HepG2 (cell line): ENCODE measurements around the gene MAN1A2. TPM values are rescaled to one million over a fixed set of nuclear protein-coding genes. Genes with fewer than 3 reads are reported as not detected.

Experiments
- ATAC-seq: fragments of 200-7000 bp; cut with Tn5 transposase; 3 replicates; pipeline ENCODE4 v1.9.1; 2020; ENCODE audit warnings: mild to moderate bottlenecking, moderate library complexity
- BruUV-seq: library from RNA; stranded (reverse); fragments of 400-500 nt; replicated peaks from 2 replicates; lab custom pipeline; 2021; lab: Mats Ljungman, UMichigan
- CTCF ChIA-PET: fragments of 300-600 bp; formaldehyde crosslinking; extraction: SDS; loops from one replicate; lab custom pipeline; 2021; ENCODE audit warnings: low total read pairs, inconsistent platforms, low intra/inter-chr PET ratio; lab: Yijun Ruan, JAX
- POLR2A ChIA-PET: fragments of 350-600 bp; sonication (Branson Sonifier 250); formaldehyde crosslinking; loops from one replicate; lab custom pipeline; 2020; ENCODE audit warnings: antibody characterized with exemption, inconsistent platforms; lab: Yijun Ruan, JAX
- DNase-seq: peaks from one replicate; pipeline ENCODE4 v3.0.0-alpha.2; 2015; ENCODE audit warnings: low spot score
- FAIRE-seq: peaks from 3 replicates; lab custom pipeline; 2011; peaks lifted over from hg19 to GRCh38; lab: Jason Lieb, UNC
- H2AFZ ChIP-seq: one replicate; pipeline ENCODE4 v1.6.1; 2011; ENCODE audit warnings: low read length, inconsistent platforms
- H3K27ac ChIP-seq: fragments of 300-600 bp; 3 replicates; pipeline ENCODE4 v1.8.0; 2011; ENCODE audit warnings: mixed run types, mild to moderate bottlenecking, mixed read lengths, low read length, inconsistent platforms; ENCODE audit not compliant: insufficient read depth; ENCODE audit errors: extremely low read length
- H3K27me3 ChIP-seq, 2 experiments: fragments of 200-600 bp in 1 of 2; 2 replicates in 1 of 2; 3 replicates in 1 of 2; pipeline versions ENCODE4 v1.6.0 to v1.8.0; 2011; ENCODE audit warnings: low read length in 2 of 2, mild to moderate bottlenecking in 2 of 2, moderate library complexity in 2 of 2, inconsistent platforms in 1 of 2; ENCODE audit not compliant: insufficient read depth in 2 of 2, control insufficient read depth in 1 of 2
- H3K36me3 ChIP-seq, 2 experiments: fragments of 200-600 bp in 1 of 2; replicated peaks in 1 of 2; 2 replicates in 1 of 2; 3 replicates in 1 of 2; pipeline versions ENCODE4 v1.5.1 to v1.8.0; 2011; ENCODE audit warnings: low read length in 2 of 2, inconsistent platforms in 1 of 2; ENCODE audit not compliant: insufficient read depth in 2 of 2, control insufficient read depth in 1 of 2
- H3K4me1 ChIP-seq: 2 replicates; pipeline ENCODE4 v1.5.1; 2012; ENCODE audit warnings: low read length, inconsistent platforms; ENCODE audit not compliant: insufficient read depth
- H3K4me2 ChIP-seq: 2 replicates; pipeline ENCODE4 v1.6.0; 2011; ENCODE audit warnings: low read depth, low read length, inconsistent platforms
- H3K4me3 ChIP-seq, 3 experiments: fragments of 200-600 bp in 1 of 3; sonication (generic), shearing (Covaris generic) in 1 of 3; replicated peaks in 1 of 3; 2 replicates each; pipeline ENCODE4 v1.5.1; 2011 to 2016; ENCODE audit warnings: low read length in 3 of 3, inconsistent platforms in 2 of 3, low read depth in 2 of 3, mild to moderate bottlenecking in 2 of 3, control low read depth in 1 of 3, mixed read lengths in 1 of 3; ENCODE audit not compliant: insufficient read depth in 1 of 3
- H3K79me2 ChIP-seq: one replicate; pipeline ENCODE4 v1.6.1; 2011; ENCODE audit warnings: low read length, inconsistent platforms; ENCODE audit not compliant: insufficient read depth
- H3K9ac ChIP-seq: 2 replicates; pipeline ENCODE4 v1.6.0; 2011; ENCODE audit warnings: mild to moderate bottlenecking, low read depth, low read length, inconsistent platforms; ENCODE audit not compliant: insufficient read depth
- H3K9me3 ChIP-seq: 2 replicates; pipeline ENCODE4 v1.5.1; 2012; ENCODE audit warnings: mild to moderate bottlenecking, low read length
- H4K20me1 ChIP-seq: 2 replicates; pipeline ENCODE4 v1.6.0; 2011; ENCODE audit warnings: inconsistent platforms, mild to moderate bottlenecking, low read length, moderate library complexity; ENCODE audit not compliant: insufficient read depth
- DMAP1 ChIP-seq: IDR thresholded peaks from 2 replicates; pipeline ENCODE4 v1.6.1; 2016
- DPF2 ChIP-seq: sonication (generic); formaldehyde crosslinking; IDR thresholded peaks from 2 replicates; pipeline ENCODE4 v1.4.0; 2020; ENCODE audit warnings: mild to moderate bottlenecking, low read depth, missing genetic modification reagents, borderline replicate concordance
- ETS1 ChIP-seq: sonication (generic); formaldehyde crosslinking; IDR thresholded peaks from 2 replicates; pipeline ENCODE4 v1.4.0; 2020; ENCODE audit warnings: missing genetic modification reagents
- NFKB2 ChIP-seq: sonication (generic); formaldehyde crosslinking; IDR thresholded peaks from 2 replicates; pipeline ENCODE4 v1.4.0; 2020; ENCODE audit warnings: missing genetic modification reagents, borderline replicate concordance
- RELA ChIP-seq: sonication (generic); formaldehyde crosslinking; IDR thresholded peaks from 2 replicates; pipeline ENCODE4 v1.4.0; 2020; ENCODE audit warnings: missing genetic modification reagents
- ZBTB10 ChIP-seq: sonication (generic); formaldehyde crosslinking; IDR thresholded peaks from 2 replicates; pipeline ENCODE4 v1.4.0; 2020; ENCODE audit warnings: missing genetic modification reagents, borderline replicate concordance
- ZNF747 ChIP-seq: sonication (generic); formaldehyde crosslinking; IDR thresholded peaks from 2 replicates; pipeline ENCODE4 v1.8.1; 2023; ENCODE audit warnings: missing genetic modification reagents, mild to moderate bottlenecking, borderline replicate concordance
- ZNF772 ChIP-seq: sonication (generic); formaldehyde crosslinking; IDR thresholded peaks from 2 replicates; pipeline ENCODE4 v1.5.0; 2020; ENCODE audit warnings: mild to moderate bottlenecking, missing genetic modification reagents
- ZNF782 ChIP-seq: sonication (generic); formaldehyde crosslinking; IDR thresholded peaks from 2 replicates; pipeline ENCODE4 v1.4.0; 2020; ENCODE audit warnings: missing genetic modification reagents, mild to moderate bottlenecking, borderline replicate concordance
- WGBS: methylation state at CpG from one replicate; pipeline ENCODE4 v1.1.6; 2017; ENCODE audit warnings: low lambda C conversion rate; 5-methylcytosine and 5-hydroxymethylcytosine counted together
- in situ Hi-C: cut with HindIII; loops from 2 replicates; pipeline ENCODE4 v1.10.0; 2017; ENCODE audit warnings: low pct_unique_long_range_greater_than_20kb; ENCODE audit not compliant: extremely low pct_ligation_motif_present
- intact Hi-C: fragments of 100-400 bp; cut with micrococcal nuclease; formaldehyde crosslinking; loops from one replicate; pipeline ENCODE4 v1.10.0; 2022; ENCODE audit not compliant: unreplicated experiment
- polyA plus RNA-seq, 8 experiments: library from polyadenylated mRNA; depleted of rRNA in 3 of 8; stranded (reverse) in 7 of 8; unstranded in 1 of 8; fragments of >200 nt; fragmentation: Illumina TruSeq in 4 of 8; extraction: Trizol in 4 of 8; gene quantifications; 2 replicates each; pipeline versions ENCODE4 v1.2.1 to v1.2.3, GENCODE V29; 2011 to 2016; ENCODE audit warnings: low read depth in 4 of 8, missing spikeins in 1 of 8, mixed read lengths in 1 of 8; ENCODE audit not compliant: insufficient read depth in 1 of 8
- total RNA-seq, 5 experiments: library from RNA; depleted of rRNA; stranded (reverse); fragments of >200 nt; fragmentation: Illumina TruSeq; extraction: Trizol; gene quantifications; 2 replicates each; pipeline ENCODE4 v1.2.3, GENCODE V29; 2016; ENCODE audit warnings: low read depth in 1 of 5

Gene MAN1A2
- total and polyA plus RNA-seq, 2 of the 13 experiments (the other 11 are each of a cell fraction or from before 2014, with no cell fraction given) = 8.0 to 19.9 TPM

DNA sequence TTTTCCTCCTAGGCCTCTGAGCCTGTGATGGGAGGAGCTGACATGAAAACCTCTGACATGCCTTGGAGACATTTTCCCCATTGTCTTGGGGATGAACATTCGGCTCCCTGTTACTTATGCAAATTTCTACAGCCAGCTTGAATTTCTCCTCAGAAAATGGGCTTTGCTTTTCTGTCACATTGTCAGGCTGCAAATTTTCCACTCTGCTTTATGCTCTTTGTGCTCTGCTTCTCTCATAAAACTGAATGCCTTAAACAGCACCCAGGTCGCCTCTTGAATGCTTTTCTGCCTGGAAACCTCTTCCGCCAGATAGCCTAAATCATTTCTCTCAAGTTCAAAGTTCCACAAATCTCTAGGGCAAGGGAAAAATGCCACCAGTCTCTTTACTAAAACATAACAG is 191.9 kb downstream of the MAN1A2 start:
- no peaks in the 10 kb centered on the region for H4K20me1 ChIP-seq
- no peak for DNase-seq
- no peaks in the 10 kb centered on the region for H3K79me2 ChIP-seq
- 51% methylated on average over 3 of the region's 3 CpGs for WGBS
- intact Hi-C loops (no loop called here), in situ Hi-C loops (no loop called here)
- H3K9ac ChIP-seq = no peak overlapping the region
- H3K36me3 ChIP-seq = no peaks in the 10 kb centered on the region
- H3K4me3 ChIP-seq = no peak overlapping the region
- H3K27me3 ChIP-seq = no peaks in the 10 kb centered on the region; a peak in 1 of 5 replicates
- no peak for ATAC-seq
- CTCF ChIA-PET = no interaction called here
- H3K27ac ChIP-seq = no peak overlapping the region
- H3K4me2 ChIP-seq = no peak overlapping the region
- no peak for FAIRE-seq
- POLR2A ChIA-PET = no interaction called here
- peaks cover 14% of the 10 kb centered on the region for H3K4me1 ChIP-seq
- H2AFZ ChIP-seq = no peak overlapping the region
- no peaks in the 10 kb centered on the region for H3K9me3 ChIP-seq
- BruUV-seq = no TSS peak
- TF ChIP-seq ZNF747 (CRISPR knock-in tag) (no peak), ETS1 (CRISPR knock-in tag) (no peak), ZBTB10 (CRISPR knock-in tag) (no peak), NFKB2 (CRISPR knock-in tag) (no peak), DMAP1 (CRISPR knock-in tag) (no peak), ZNF782 (CRISPR knock-in tag) (no peak), RELA (no peak), DPF2 (CRISPR knock-in tag) (no peak), ZNF772 (no peak)
- TF ChIP-seq, all 625 proteins: peak for 0
